Chondrocyte (in vitro differentiated cells): Measurements from ENCODE around the gene ABLIM1. TPM values are rescaled to one million over a fixed set of nuclear protein-coding genes. Genes with fewer than 3 reads are reported as not detected.

Experiments used
- DNase-seq: peaks from one replicate; pipeline ENCODE4 v3.0.0; 2021; ENCODE audit warnings: mixed read lengths, low spot score
- H3K27ac Mint-ChIP-seq: one replicate; pipeline ENCODE4 v1.8.0; 2021; ENCODE audit warnings: mild to moderate bottlenecking, moderate library complexity, mixed read lengths; ENCODE audit not compliant: unreplicated experiment
- H3K27me3 Mint-ChIP-seq: 2 replicates; pipeline ENCODE4 v1.8.0; 2021; ENCODE audit warnings: low read depth, mixed read lengths
- H3K36me3 Mint-ChIP-seq: 2 replicates; pipeline ENCODE4 v1.8.0; 2021; ENCODE audit warnings: low read depth, mixed read lengths
- H3K4me1 Mint-ChIP-seq: 2 replicates; pipeline ENCODE4 v1.8.0; 2021; ENCODE audit warnings: low read depth, mild to moderate bottlenecking, mixed read lengths
- H3K4me3 Mint-ChIP-seq: one replicate; pipeline ENCODE4 v1.8.0; 2021; ENCODE audit warnings: mild to moderate bottlenecking, moderate library complexity, mixed read lengths; ENCODE audit not compliant: unreplicated experiment
- H3K9me3 Mint-ChIP-seq: 2 replicates; pipeline ENCODE4 v1.8.0; 2021; ENCODE audit warnings: low read depth, mixed read lengths
- CTCF ChIP-seq: fragments of 200-600 bp; sonication (generic); IDR thresholded peaks from 2 replicates; pipeline ENCODE4 v1.5.0; 2021; ENCODE audit warnings: antibody characterized with exemption, mild to moderate bottlenecking, moderate library complexity
- total RNA-seq: library from RNA; stranded (reverse); gene quantifications from 3 replicates; pipeline ENCODE4 v1.2.1, GENCODE V29; 2021

Gene ABLIM1
- total RNA-seq, 1 donor from 2014 or later = 15.7 TPM

GRCh38 chr10:114516356-114516755 is 141.7 kb downstream of the ABLIM1 start:
- Mint-ChIP-seq H3K36me3 (no peaks in the 10 kb centered on the region), H3K9me3 (peaks cover 2% of the 10 kb centered on the region), H3K27ac (no peak overlapping the region), H3K4me1 (peaks cover 28% of the 10 kb centered on the region), H3K27me3 (no peaks in the 10 kb centered on the region), H3K4me3 (no peak overlapping the region)
- DNase-seq = no peak
- TF ChIP-seq CTCF = no peak

GRCh38 chr10:114515298-114515914 is 142.7 kb downstream of the ABLIM1 start:
- no peak overlapping the region for H3K4me3 Mint-ChIP-seq
- DNase-seq = no peak
- peaks cover 2% of the 10 kb centered on the region for H3K9me3 Mint-ChIP-seq
- no peaks in the 10 kb centered on the region for H3K27me3 Mint-ChIP-seq
- no peak overlapping the region for H3K27ac Mint-ChIP-seq
- H3K4me1 Mint-ChIP-seq = peaks cover 26% of the 10 kb centered on the region
- H3K36me3 Mint-ChIP-seq = no peaks in the 10 kb centered on the region
- TF ChIP-seq CTCF = no peak

- H3K4me1 Mint-ChIP-seq = peaks cover 12% of the 10 kb centered on the region
- no peak overlapping the region for H3K27ac Mint-ChIP-seq
- H3K4me3 Mint-ChIP-seq = no peak overlapping the region
- no peaks in the 10 kb centered on the region for H3K36me3 Mint-ChIP-seq
- no peaks in the 10 kb centered on the region for H3K27me3 Mint-ChIP-seq
- TF ChIP-seq CTCF = no peak
- H3K9me3 Mint-ChIP-seq = no peaks in the 10 kb centered on the region
- DNase-seq = no peak
Measured at GRCh38 chr10:114513381-114513792, 144.7 kb downstream of the ABLIM1 start.

- no peaks in the 10 kb centered on the region for H3K27me3 Mint-ChIP-seq
- peaks cover 15% of the 10 kb centered on the region for H3K4me1 Mint-ChIP-seq
- DNase-seq = no peak
- no peak for TF ChIP-seq CTCF
- H3K27ac Mint-ChIP-seq = no peak overlapping the region
- H3K4me3 Mint-ChIP-seq = no peak overlapping the region
- H3K36me3 Mint-ChIP-seq = no peaks in the 10 kb centered on the region
- no peaks in the 10 kb centered on the region for H3K9me3 Mint-ChIP-seq
Measured at GRCh38 chr10:114511881-114512280, 146.2 kb downstream of the ABLIM1 start.

- TF ChIP-seq CTCF = no peak
- H3K4me3 Mint-ChIP-seq = no peak overlapping the region
- no peak overlapping the region for H3K27ac Mint-ChIP-seq
- no peaks in the 10 kb centered on the region for H3K36me3 Mint-ChIP-seq
- H3K4me1 Mint-ChIP-seq = peaks cover 48% of the 10 kb centered on the region
- no peaks in the 10 kb centered on the region for H3K27me3 Mint-ChIP-seq
- no peak for DNase-seq
- H3K9me3 Mint-ChIP-seq = no peaks in the 10 kb centered on the region
Measured at GRCh38 chr10:114508376-114508775, 149.7 kb downstream of the ABLIM1 start.
